Measurements from ENCODE around the gene CAPN2.

DNA sequence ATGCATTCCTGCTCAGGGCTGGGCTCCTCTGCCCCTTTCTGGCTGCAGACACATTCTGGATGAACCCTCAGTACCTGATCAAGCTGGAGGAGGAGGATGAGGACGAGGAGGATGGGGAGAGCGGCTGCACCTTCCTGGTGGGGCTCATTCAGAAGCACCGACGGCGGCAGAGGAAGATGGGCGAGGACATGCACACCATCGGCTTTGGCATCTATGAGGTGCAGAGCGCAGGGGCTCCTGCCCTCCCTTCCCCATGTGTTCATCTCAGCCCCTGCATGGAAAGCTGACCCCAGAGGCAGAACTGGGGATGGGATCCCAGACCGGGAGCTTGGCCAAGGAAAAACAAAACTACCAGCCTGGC is 43.1 kb downstream of the CAPN2 start:
- no peak for TF ChIP-seq CTCF (IDR thresholded peaks at IDR 0.05)
- no peak for TF ChIP-seq POLR2A (IDR thresholded peaks at IDR 0.05)

All from Peyer's patch (tissue), 4 donors.